K562 (cell line): ENCODE data around the gene SLC34A3. TPM values are rescaled to one million over a fixed set of nuclear protein-coding genes. Genes with fewer than 3 reads are reported as not detected.
A peak's percentile ranks its signal among the peaks of the same experiment; 100 is the strongest.

Experiments used
- ATAC-seq: fragments of 200-7000 bp; cut with Tn5 transposase; 3 replicates; pipeline ENCODE4 v1.9.1; 2020; ENCODE audit warnings: moderate library complexity
- BruUV-seq: library from RNA; stranded (reverse); fragments of 400-500 nt; replicated peaks from 2 replicates; lab custom pipeline; 2021; lab: Mats Ljungman, UMichigan
- CTCF ChIA-PET: fragments of 300-600 bp; formaldehyde crosslinking; extraction: SDS; loops from one replicate; lab custom pipeline; 2021; ENCODE audit warnings: low intra/inter-chr PET ratio; lab: Yijun Ruan, JAX
- POLR2A ChIA-PET: fragments of 300-600, 350-650 bp; sonication (Branson Sonifier 250); formaldehyde crosslinking; extraction: SDS; loops from one replicate; lab custom pipeline; 2021; ENCODE audit warnings: antibody characterized with exemption, inconsistent platforms; lab: Yijun Ruan, JAX
- DNase-seq, 4 experiments: peaks; one replicate each; pipeline versions ENCODE4 v3.0.0 to v3.0.0-alpha.2; 2011 to 2018; ENCODE audit warnings: low spot score in 3 of 4, mixed read lengths in 3 of 4; ENCODE audit errors: extremely low read depth in 1 of 4
- FAIRE-seq: peaks from 2 replicates; lab custom pipeline; 2011; peaks lifted over from hg19 to GRCh38; lab: Jason Lieb, UNC
- H2AFZ ChIP-seq: 2 replicates; pipeline ENCODE4 v1.6.0; 2011; ENCODE audit warnings: low read depth, low read length, control low read depth, inconsistent platforms
- H3K27ac ChIP-seq: fragments of 200-600 bp; 3 replicates; pipeline ENCODE4 v1.8.0; 2011; ENCODE audit warnings: low read depth, mild to moderate bottlenecking, control low read depth, inconsistent platforms, low read length, moderate library complexity, mixed read lengths; ENCODE audit errors: extremely low read depth
- H3K27me3 ChIP-seq, 2 experiments: fragments of 300-600 bp in 1 of 2; 2 replicates in 1 of 2; 3 replicates in 1 of 2; pipeline versions ENCODE4 v1.6.0 to v1.8.0; 2011; ENCODE audit warnings: inconsistent platforms in 2 of 2, low read length in 2 of 2, mild to moderate bottlenecking in 1 of 2, mixed read lengths in 1 of 2, moderate library complexity in 1 of 2; ENCODE audit not compliant: control insufficient read depth in 2 of 2, insufficient read depth in 2 of 2
- H3K36me3 ChIP-seq: fragments of 300-600 bp; 3 replicates; pipeline ENCODE4 v1.8.0; 2011; ENCODE audit warnings: mild to moderate bottlenecking, low read length, inconsistent platforms; ENCODE audit not compliant: control insufficient read depth, insufficient read depth
- H3K4me1 ChIP-seq, 2 experiments: fragments of 200-600 bp in 1 of 2; replicated peaks in 1 of 2; 2 replicates in 1 of 2; 3 replicates in 1 of 2; pipeline versions ENCODE4 v1.5.1 to v1.8.0; 2011; ENCODE audit warnings: inconsistent platforms in 2 of 2, low read length in 2 of 2, mild to moderate bottlenecking in 1 of 2, mixed read lengths in 1 of 2, moderate library complexity in 1 of 2; ENCODE audit not compliant: control insufficient read depth in 2 of 2, insufficient read depth in 2 of 2
- H3K4me2 ChIP-seq: 2 replicates; pipeline ENCODE4 v1.6.1; 2011; ENCODE audit warnings: low read length, control low read depth, inconsistent platforms, mixed read lengths; ENCODE audit not compliant: insufficient read depth
- H3K4me3 ChIP-seq: fragments of 200-600 bp; sonication (generic), shearing (Covaris generic); 2 replicates; pipeline ENCODE4 v1.5.1; 2016; ENCODE audit warnings: control low read depth, inconsistent platforms
- H3K79me2 ChIP-seq: fragments of 200-600 bp; 3 replicates; pipeline ENCODE4 v1.8.0; 2011; ENCODE audit warnings: low read length, inconsistent platforms; ENCODE audit not compliant: control insufficient read depth, insufficient read depth
- H3K9ac ChIP-seq, 2 experiments: 2 replicates each; pipeline versions ENCODE4 v1.6.0 to v1.6.1; 2011; ENCODE audit warnings: low read depth in 2 of 2, low read length in 2 of 2, control low read depth in 1 of 2, inconsistent platforms in 1 of 2, mild to moderate bottlenecking in 1 of 2, mixed read lengths in 1 of 2; ENCODE audit not compliant: insufficient read depth in 1 of 2
- H3K9me1 ChIP-seq: one replicate; pipeline ENCODE4 v1.6.0; 2011; ENCODE audit warnings: inconsistent platforms, mild to moderate bottlenecking, low read length, moderate library complexity; ENCODE audit not compliant: control insufficient read depth, insufficient read depth
- H3K9me3 ChIP-seq: replicated peaks from 2 replicates; pipeline ENCODE4 v1.5.1; 2011; ENCODE audit warnings: low read depth, low read length, inconsistent platforms; ENCODE audit not compliant: control insufficient read depth, insufficient read depth
- H4K20me1 ChIP-seq: replicated peaks from 2 replicates; pipeline ENCODE4 v1.6.1; 2011; ENCODE audit warnings: low read length, inconsistent platforms, mixed read lengths; ENCODE audit not compliant: control insufficient read depth, insufficient read depth
- CREB1 ChIP-seq, 2 experiments: sonication (generic) in 1 of 2; formaldehyde crosslinking in 1 of 2; IDR thresholded peaks; 2 replicates each; pipeline versions ENCODE4 v1.6.1 to v1.8.0; 2012 to 2022; ENCODE audit warnings: inconsistent platforms in 1 of 2, mild to moderate bottlenecking in 1 of 2, missing genetic modification reagents in 1 of 2, moderate library complexity in 1 of 2
- CTCFL ChIP-seq: IDR thresholded peaks from 2 replicates; pipeline ENCODE4 v1.6.1; 2011; ENCODE audit warnings: borderline replicate concordance, low read depth, mild to moderate bottlenecking, moderate library complexity, low read length; ENCODE audit not compliant: insufficient read depth, poor library complexity, severe bottlenecking
- TFAP4 ChIP-seq: sonication (generic); formaldehyde crosslinking; IDR thresholded peaks from 2 replicates; pipeline ENCODE4 v1.8.0; 2022; ENCODE audit warnings: missing genetic modification reagents, mild to moderate bottlenecking, moderate library complexity, borderline replicate concordance
- ZNF740 ChIP-seq, 3 experiments: fragments of 200-800 bp in 1 of 3; sonication (Bioruptor generic) in 1 of 3; sonication (generic) in 1 of 3; formaldehyde crosslinking in 1 of 3; IDR thresholded peaks; 2 replicates each; pipeline versions ENCODE4 v1.6.1 to v1.8.0; 2016 to 2022; ENCODE audit warnings: mild to moderate bottlenecking in 2 of 3, missing compliant biosample characterization in 2 of 3, missing genetic modification characterization in 2 of 3, missing genetic modification reagents in 1 of 3
- WGBS: fragments of 100-300 bp; shearing (Covaris generic); methylation state at CpG from one replicate; pipeline ENCODE4 v1.1.6; 2016; ENCODE audit warnings: low coverage, mixed read lengths; ENCODE audit not compliant: insufficient coverage; ENCODE audit errors: missing lambda C conversion rate; 5-methylcytosine and 5-hydroxymethylcytosine counted together
- in situ Hi-C: fragments of 300-500 bp; cut with MboI; formaldehyde crosslinking; loops from 4 replicates; pipeline ENCODE4 v1.15.0; 2018; ENCODE audit warnings: inconsistent platforms, mixed read lengths
- intact Hi-C: fragments of 100-400 bp; cut with micrococcal nuclease; formaldehyde crosslinking; loops from 2 replicates; pipeline ENCODE4 v1.14.2; 2022
- polyA plus RNA-seq, 8 experiments: library from polyadenylated mRNA; depleted of rRNA in 4 of 8; stranded (reverse) in 5 of 8; unstranded in 3 of 8; fragments of >200 nt; fragmentation: Nextera tagmentation in 2 of 8; fragmentation: Illumina TruSeq in 1 of 8; extraction: Ambion mirVana in 2 of 8; extraction: Trizol in 1 of 8; gene quantifications; 2 replicates each; pipeline versions ENCODE4 v1.2.1 to v1.2.3, GENCODE V29; 2011 to 2014; ENCODE audit warnings: inconsistent platforms in 1 of 8, missing spikeins in 1 of 8
- total RNA-seq, 7 experiments: library from RNA; depleted of rRNA in 6 of 7; stranded (reverse); fragments of >200 nt in 6 of 7; fragmentation: Illumina TruSeq in 2 of 7; extraction: Trizol in 2 of 7; gene quantifications; 2 replicates each; pipeline versions ENCODE4 v1.2.1 to v1.2.3, GENCODE V29; 2011 to 2021; ENCODE audit warnings: low replicate concordance in 1 of 7

The SLC34A3 gene
- total and polyA plus RNA-seq, 9 of the 15 experiments (the other 6 are each of a cell fraction or from before 2014, with no cell fraction given): not detected

GRCh38 chr9:137224830-137225694 lies 5.6 kb upstream of the SLC34A3 start, which contains the start of gene CYSRT1:
Gene CYSRT1 (plus strand): TSS chr9:137225174. CDS start chr9:137225622, 448 bp downstream.
- Histone ChIP-seq H3K9me1 (no peaks in the 10 kb centered on the region), H3K36me3 (no peaks in the 10 kb centered on the region; the same call in 2 of the 3 replicates), H3K9me3 (no peaks in the 10 kb centered on the region), H4K20me1 (no peaks in the 10 kb centered on the region), H3K27me3 (no peaks in the 10 kb centered on the region), H3K9ac (peak within 1 kb of the TSS; percentile 85 to 97), H3K4me2 (peak within 1 kb of the TSS; percentile 92), H3K27ac (peak within 1 kb of the TSS; percentile 83), H3K79me2 (no peaks in the 10 kb centered on the region), H2AFZ (peak within 1 kb of the TSS; percentile 89), H3K4me1 (peaks cover 21 to 95% of the 10 kb centered on the region in 2 experiments), H3K4me3 (peak within 1 kb of the TSS; percentile 85)
- DNase-seq: peak in 2 of 4 experiments; percentile 27 to 34
- in situ Hi-C loops: loop anchor here (5.0 to 25.0 kb wide), 3 partner anchors 38 to 438 kb away; partner anchors contain the start of genes ANAPC2, CCDC183, SSNA1 and TMEM141
- intact Hi-C loops: no loop called here
- no TSS peak for BruUV-seq
- ChIA-PET POLR2A (interaction anchor here (0.5 to 2.1 kb wide), 5 partner anchors 15 to 691 kb away, joined by 3 to 12 read pairs (median 4); partner anchors contain the start of gene TUBB4B), CTCF (interaction anchor here (0.6 to 1.0 kb wide), 2 partner anchors 47 to 438 kb away, joined by 3 to 4 read pairs; no protein-coding TSS in a partner anchor)
- 46% methylated on average over 19 of the region's 23 CpGs for WGBS
- no peak for ATAC-seq
- no peak for FAIRE-seq
- TF ChIP-seq CTCFL: no peak
- TF ChIP-seq TFAP4 (CRISPR knock-in tag): peak; percentile 13; the same call in 1 of the 2 replicates
- no peak for TF ChIP-seq CREB1 (IDR thresholded peaks at IDR 0.05)
- TF ChIP-seq CREB1 (CRISPR knock-in tag; IDR thresholded peaks at IDR 0.05): 0 out of 2 replicates have a peak, but pooled peaks have one; percentile 16
- no peak for TF ChIP-seq ZNF740 (CRISPR knock-in tag; IDR thresholded peaks at IDR 0.05)
- TF ChIP-seq ZNF740 (tag; IDR thresholded peaks at IDR 0.05): no peak
